Epithelial cell of proximal tubule (primary cell): Measurements from ENCODE around the gene PLCE1. TPM values are rescaled to one million over a fixed set of nuclear protein-coding genes. Genes with fewer than 3 reads are reported as not detected.

Experiments used
- DNase-seq: peaks from one replicate; pipeline ENCODE4 v3.0.0-alpha.2; 2011; ENCODE audit warnings: low read depth
- H3K4me3 ChIP-seq: 2 replicates; pipeline ENCODE4 v1.5.1; 2011; ENCODE audit warnings: low read depth, mild to moderate bottlenecking, low read length
- total RNA-seq: library from RNA; depleted of rRNA; stranded (reverse); fragments of >200 nt; gene quantifications from 2 replicates; pipeline ENCODE4 v1.2.3, GENCODE V29; 2015
- TF ChIP-seq, protein P1 (sequence below): conservative IDR thresholded peaks from 2 replicates; pipeline ENCODE4 v1.5.1; 2012; ENCODE audit warnings: low read depth, mild to moderate bottlenecking, low read length

Gene PLCE1
- total RNA-seq, 1 donor from 2014 or later, result 1.2 TPM

DNA sequence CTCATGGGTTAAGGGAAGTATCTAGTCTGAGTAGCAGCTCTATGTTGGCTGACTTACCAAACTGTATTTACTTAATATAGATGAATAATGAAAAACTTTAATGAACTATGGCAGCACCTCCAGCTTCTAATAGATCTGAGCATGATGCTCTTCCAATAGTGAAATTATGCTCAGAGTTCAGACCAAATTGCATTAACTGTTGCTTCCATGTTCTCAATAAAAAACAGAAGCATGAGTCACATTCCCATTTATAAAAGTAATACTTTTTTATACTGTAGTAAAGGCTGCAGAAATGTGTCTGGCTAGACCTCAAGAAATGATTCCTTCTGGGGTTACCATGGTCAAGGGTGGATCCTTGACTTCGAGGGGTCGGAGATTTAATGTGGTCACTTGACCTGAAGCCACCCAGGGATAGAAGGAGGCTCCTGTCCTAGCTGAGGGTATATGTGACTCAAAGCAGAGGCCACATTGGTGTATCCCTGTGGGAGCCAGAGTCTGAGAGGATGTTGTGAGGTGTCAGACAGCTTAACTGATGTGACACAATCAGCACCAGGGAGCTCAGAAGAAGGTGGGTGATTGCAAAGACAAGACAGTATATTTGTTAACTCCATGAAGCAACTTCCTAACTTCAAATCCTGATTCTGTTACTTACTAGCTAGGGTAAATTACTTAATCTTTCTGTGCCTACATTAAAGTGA is 19.8 kb upstream of the PLCE1 start:
- DNase-seq, result no peak
- TF ChIP-seq, protein P1, sequence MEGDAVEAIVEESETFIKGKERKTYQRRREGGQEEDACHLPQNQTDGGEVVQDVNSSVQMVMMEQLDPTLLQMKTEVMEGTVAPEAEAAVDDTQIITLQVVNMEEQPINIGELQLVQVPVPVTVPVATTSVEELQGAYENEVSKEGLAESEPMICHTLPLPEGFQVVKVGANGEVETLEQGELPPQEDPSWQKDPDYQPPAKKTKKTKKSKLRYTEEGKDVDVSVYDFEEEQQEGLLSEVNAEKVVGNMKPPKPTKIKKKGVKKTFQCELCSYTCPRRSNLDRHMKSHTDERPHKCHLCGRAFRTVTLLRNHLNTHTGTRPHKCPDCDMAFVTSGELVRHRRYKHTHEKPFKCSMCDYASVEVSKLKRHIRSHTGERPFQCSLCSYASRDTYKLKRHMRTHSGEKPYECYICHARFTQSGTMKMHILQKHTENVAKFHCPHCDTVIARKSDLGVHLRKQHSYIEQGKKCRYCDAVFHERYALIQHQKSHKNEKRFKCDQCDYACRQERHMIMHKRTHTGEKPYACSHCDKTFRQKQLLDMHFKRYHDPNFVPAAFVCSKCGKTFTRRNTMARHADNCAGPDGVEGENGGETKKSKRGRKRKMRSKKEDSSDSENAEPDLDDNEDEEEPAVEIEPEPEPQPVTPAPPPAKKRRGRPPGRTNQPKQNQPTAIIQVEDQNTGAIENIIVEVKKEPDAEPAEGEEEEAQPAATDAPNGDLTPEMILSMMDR, result no peak
- H3K4me3 ChIP-seq, result no peak overlapping the region

- TF ChIP-seq, protein P1, result peak; percentile 20
- DNase-seq, result no peak
- no peak overlapping the region for H3K4me3 ChIP-seq
Observed at GRCh38 chr10:93977442-93977841, 16.3 kb upstream of the PLCE1 start.

- no peak for DNase-seq
- TF ChIP-seq, protein P1, result no peak
- H3K4me3 ChIP-seq, result no peak overlapping the region
Observed at GRCh38 chr10:93980486-93980885, 13.2 kb upstream of the PLCE1 start.

- TF ChIP-seq, protein P1, result no peak
- DNase-seq, result no peak
Observed at GRCh38 chr10:93991114-93991513, 2.6 kb upstream of the PLCE1 start.

DNA sequence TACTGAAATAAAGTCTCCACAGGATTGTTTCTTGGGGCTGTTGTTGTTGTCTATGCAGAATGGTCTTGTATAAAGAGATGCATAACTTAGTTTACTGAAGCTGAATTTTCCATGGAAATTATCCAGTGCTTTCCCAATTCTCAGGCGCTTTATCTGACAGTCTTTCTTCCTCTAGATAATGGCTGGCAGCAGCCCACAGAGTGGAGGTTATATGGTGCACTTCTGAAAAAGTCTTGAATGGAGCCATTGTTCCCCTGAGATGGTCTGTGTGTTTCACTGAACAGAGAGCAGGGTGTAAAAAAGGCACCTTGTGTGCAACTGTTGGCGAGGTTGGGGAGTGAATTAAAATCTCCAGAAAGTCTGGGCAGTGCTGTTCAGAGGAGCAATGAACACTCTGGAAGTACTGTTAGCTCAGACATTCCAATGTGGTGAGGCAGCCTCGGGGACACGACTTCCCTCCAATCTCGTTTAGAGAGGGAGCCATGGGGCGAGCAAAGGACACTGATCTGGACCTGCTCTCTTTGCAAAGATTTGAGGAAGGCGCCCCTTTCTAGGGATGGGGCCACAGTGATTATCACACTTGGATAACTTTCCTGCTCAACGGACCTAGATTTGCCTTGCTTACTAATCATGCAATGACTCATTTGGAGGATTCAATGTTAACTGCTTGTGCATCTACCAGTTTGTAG is 2.0 kb upstream of the PLCE1 start:
- peak; percentile 51 for DNase-seq
- no peak overlapping the region for H3K4me3 ChIP-seq
- TF ChIP-seq, protein P1, result no peak

More at GRCh38 chr10:93991114-93991513, 2.6 kb upstream of the PLCE1 start:
- H3K4me3 ChIP-seq, result no peak overlapping the region

DNA sequence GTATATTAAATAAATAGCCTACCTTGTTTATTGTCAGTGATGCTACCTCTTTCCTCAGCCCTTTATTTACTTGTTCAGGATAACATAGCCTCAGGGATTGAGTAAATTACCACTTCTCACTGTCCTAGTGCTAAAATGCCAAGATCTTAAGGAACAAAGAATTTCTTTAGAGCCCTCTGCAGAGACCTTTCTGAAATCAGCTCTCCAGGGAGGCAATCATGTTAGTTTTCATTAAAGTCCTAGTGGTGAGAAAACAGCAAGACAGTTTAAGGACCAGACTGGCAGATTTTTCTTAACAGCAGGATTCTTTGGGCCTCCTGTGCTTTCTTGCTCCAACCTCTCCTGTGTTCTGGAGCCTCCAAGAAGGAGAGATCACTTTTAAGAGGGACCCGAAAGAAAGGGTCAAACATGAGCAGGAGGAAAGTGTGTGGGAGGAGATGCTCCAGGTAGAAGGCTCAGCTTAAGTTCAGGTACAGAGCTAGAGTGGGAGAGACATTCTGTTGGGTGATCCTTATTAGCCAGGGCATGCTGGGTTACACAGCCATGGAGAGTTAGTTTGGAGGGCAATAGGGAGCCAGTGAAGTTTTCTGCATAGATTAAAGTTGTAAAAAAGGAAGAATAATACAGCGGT is 1.2 kb upstream of the PLCE1 start:
- no peak overlapping the region for H3K4me3 ChIP-seq
- TF ChIP-seq, protein P1, result peak; percentile 29
- no peak for DNase-seq
